Measurements from ENCODE around the gene PALMD. TPM values are rescaled to one million over a fixed set of nuclear protein-coding genes. Genes with fewer than 3 reads are reported as not detected.

The PALMD gene
- total RNA-seq, 1 donor from 2014 or later, result not detected

GRCh38 chr1:99655376-99655775 is 9.5 kb downstream of the PALMD start:
- peaks cover 17% of the 10 kb centered on the region for H3F3A ChIP-seq (ENCODE audit: low read depth)

DNA sequence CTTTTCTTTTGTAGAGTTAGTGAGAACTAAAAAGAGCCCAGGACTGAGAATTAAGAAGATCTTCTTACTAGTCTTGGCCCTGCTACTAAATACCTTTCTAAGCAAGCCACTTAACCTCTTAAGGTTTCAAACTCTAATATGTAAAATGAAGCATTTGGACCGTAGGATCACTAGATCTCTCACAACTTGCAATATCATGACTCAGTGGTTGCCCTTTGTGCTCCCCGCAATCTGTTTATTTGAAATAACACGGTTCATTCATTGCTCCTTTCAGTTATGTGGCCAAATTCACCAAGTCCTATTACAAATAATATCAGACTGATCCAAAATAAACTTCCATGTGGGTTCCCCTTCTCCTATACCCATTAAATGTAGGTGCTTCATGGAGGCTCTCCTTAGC is 10.8 kb downstream of the PALMD start:
- no peak for DNase-seq (ENCODE audit: low spot score)
- Histone ChIP-seq H3K4me3 (no peak overlapping the region), H4K20me1 (ENCODE audit: low read depth) (no peaks in the 10 kb centered on the region), H3K79me2 (ENCODE audit: low read depth) (no peaks in the 10 kb centered on the region), H3K9ac (no peak overlapping the region), H3K4me2 (no peak overlapping the region), H3F3A (ENCODE audit: low read depth) (peaks cover 17% of the 10 kb centered on the region), H3K27me3 (no peaks in the 10 kb centered on the region), H3K9me3 (ENCODE audit: low read depth) (no peaks in the 10 kb centered on the region), H2AFZ (replicated peaks) (no peak overlapping the region), H3K4me1 (peaks cover 21% of the 10 kb centered on the region), H3K27ac (no peak overlapping the region), H3K36me3 (no peaks in the 10 kb centered on the region)
- TF ChIP-seq EZH2 (IDR thresholded peaks at IDR 0.05) (no peak), CTCF (IDR thresholded peaks at IDR 0.05) (no peak), EZH2phosphoT487 (IDR thresholded peaks at IDR 0.05) (no peak)
- Mint-ChIP-seq H3K4me1 (peaks cover 7% of the 10 kb centered on the region), H3K4me3 (no peak overlapping the region), H3K27ac (no peak overlapping the region), H3K27me3 (ENCODE audit: insufficient read depth, low read depth) (no peaks in the 10 kb centered on the region), H3K36me3 (no peaks in the 10 kb centered on the region), H3K9me3 (peaks cover 2% of the 10 kb centered on the region)

More at GRCh38 chr1:99655376-99655775, 9.5 kb downstream of the PALMD start:
- no peak for TF ChIP-seq EZH2phosphoT487 (IDR thresholded peaks at IDR 0.05)
- TF ChIP-seq CTCF (IDR thresholded peaks at IDR 0.05), result no peak
- TF ChIP-seq EZH2 (IDR thresholded peaks at IDR 0.05), result no peak
- no peak overlapping the region for H3K9ac ChIP-seq
- H2AFZ ChIP-seq (replicated peaks), result no peak overlapping the region
- no peak overlapping the region for H3K4me3 Mint-ChIP-seq
- H3K27me3 ChIP-seq, result no peaks in the 10 kb centered on the region
- no peak overlapping the region for H3K27ac Mint-ChIP-seq
- H3K4me1 Mint-ChIP-seq, result peaks cover 9% of the 10 kb centered on the region
- no peak overlapping the region for H3K4me3 ChIP-seq
- H3K36me3 Mint-ChIP-seq, result no peaks in the 10 kb centered on the region
- peaks cover 34% of the 10 kb centered on the region for H3K4me1 ChIP-seq
- no peaks in the 10 kb centered on the region for H3K27me3 Mint-ChIP-seq (ENCODE audit: insufficient read depth, low read depth)
- peaks cover 2% of the 10 kb centered on the region for H3K9me3 Mint-ChIP-seq
- no peaks in the 10 kb centered on the region for H3K9me3 ChIP-seq (ENCODE audit: low read depth)
- no peaks in the 10 kb centered on the region for H3K36me3 ChIP-seq
- no peaks in the 10 kb centered on the region for H4K20me1 ChIP-seq (ENCODE audit: low read depth)
- H3K27ac ChIP-seq, result no peak overlapping the region
- no peaks in the 10 kb centered on the region for H3K79me2 ChIP-seq (ENCODE audit: low read depth)
- H3K4me2 ChIP-seq, result no peak overlapping the region
- no peak for DNase-seq (ENCODE audit: low spot score)

- Histone ChIP-seq H3F3A (ENCODE audit: low read depth) (peaks cover 15% of the 10 kb centered on the region), H3K27me3 (no peaks in the 10 kb centered on the region), H3K27ac (no peak overlapping the region), H3K4me1 (peaks cover 15% of the 10 kb centered on the region), H3K9me3 (ENCODE audit: low read depth) (no peaks in the 10 kb centered on the region), H3K79me2 (ENCODE audit: low read depth) (no peaks in the 10 kb centered on the region), H3K4me3 (no peak overlapping the region), H3K9ac (no peak overlapping the region), H2AFZ (replicated peaks) (no peak overlapping the region), H3K4me2 (no peak overlapping the region), H4K20me1 (ENCODE audit: low read depth) (no peaks in the 10 kb centered on the region), H3K36me3 (no peaks in the 10 kb centered on the region)
- Mint-ChIP-seq H3K4me3 (no peak overlapping the region), H3K27ac (no peak overlapping the region), H3K36me3 (no peaks in the 10 kb centered on the region), H3K4me1 (peaks cover 9% of the 10 kb centered on the region), H3K27me3 (ENCODE audit: insufficient read depth, low read depth) (no peaks in the 10 kb centered on the region), H3K9me3 (peaks cover 2% of the 10 kb centered on the region)
- DNase-seq (ENCODE audit: low spot score), result no peak
- no peak for TF ChIP-seq EZH2phosphoT487 (IDR thresholded peaks at IDR 0.05)
Measured at GRCh38 chr1:99657213-99658030, 11.5 kb downstream of the PALMD start.

DNA sequence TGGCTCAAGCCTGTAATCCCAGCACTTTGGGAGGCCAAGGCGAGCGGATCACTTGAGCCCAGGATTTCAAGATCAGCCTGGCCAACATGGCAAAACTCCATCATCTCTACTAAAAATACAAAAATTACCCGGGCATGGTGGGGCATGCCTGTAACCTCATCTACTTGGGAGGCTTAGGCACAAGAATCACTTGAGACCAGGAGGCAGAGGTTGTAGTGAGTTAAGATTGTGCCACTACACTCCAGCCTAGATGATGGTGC is 12.0 kb downstream of the PALMD start:
- DNase-seq (ENCODE audit: low spot score), result no peak
- Mint-ChIP-seq H3K4me1 (peaks cover 12% of the 10 kb centered on the region), H3K4me3 (no peak overlapping the region), H3K27me3 (ENCODE audit: insufficient read depth, low read depth) (no peaks in the 10 kb centered on the region), H3K36me3 (no peaks in the 10 kb centered on the region), H3K9me3 (peaks cover under 1% of the 10 kb centered on the region), H3K27ac (no peak overlapping the region)
- Histone ChIP-seq H3K9me3 (ENCODE audit: low read depth) (no peaks in the 10 kb centered on the region), H3K9ac (no peak overlapping the region), H3K4me1 (peaks cover 16% of the 10 kb centered on the region), H3K4me3 (no peak overlapping the region), H3K27ac (no peak overlapping the region), H4K20me1 (ENCODE audit: low read depth) (no peaks in the 10 kb centered on the region), H3K36me3 (no peaks in the 10 kb centered on the region), H3F3A (ENCODE audit: low read depth) (peaks cover 9% of the 10 kb centered on the region), H2AFZ (replicated peaks) (no peak overlapping the region), H3K27me3 (no peaks in the 10 kb centered on the region), H3K4me2 (no peak overlapping the region), H3K79me2 (ENCODE audit: low read depth) (no peaks in the 10 kb centered on the region)
- TF ChIP-seq EZH2phosphoT487 (IDR thresholded peaks at IDR 0.05) (no peak), EZH2 (IDR thresholded peaks at IDR 0.05) (no peak), CTCF (IDR thresholded peaks at IDR 0.05) (no peak)

Measured in neural progenitor cell (in vitro differentiated cells).